ENCODE results near the gene SARNP.
"Not testable (repeated sequence)": the region's sequence is repeated elsewhere in the genome, so short reads cannot be mapped to it uniquely, and the experiment has no call there.

Gene SARNP, protein sequence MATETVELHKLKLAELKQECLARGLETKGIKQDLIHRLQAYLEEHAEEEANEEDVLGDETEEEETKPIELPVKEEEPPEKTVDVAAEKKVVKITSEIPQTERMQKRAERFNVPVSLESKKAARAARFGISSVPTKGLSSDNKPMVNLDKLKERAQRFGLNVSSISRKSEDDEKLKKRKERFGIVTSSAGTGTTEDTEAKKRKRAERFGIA

DNA sequence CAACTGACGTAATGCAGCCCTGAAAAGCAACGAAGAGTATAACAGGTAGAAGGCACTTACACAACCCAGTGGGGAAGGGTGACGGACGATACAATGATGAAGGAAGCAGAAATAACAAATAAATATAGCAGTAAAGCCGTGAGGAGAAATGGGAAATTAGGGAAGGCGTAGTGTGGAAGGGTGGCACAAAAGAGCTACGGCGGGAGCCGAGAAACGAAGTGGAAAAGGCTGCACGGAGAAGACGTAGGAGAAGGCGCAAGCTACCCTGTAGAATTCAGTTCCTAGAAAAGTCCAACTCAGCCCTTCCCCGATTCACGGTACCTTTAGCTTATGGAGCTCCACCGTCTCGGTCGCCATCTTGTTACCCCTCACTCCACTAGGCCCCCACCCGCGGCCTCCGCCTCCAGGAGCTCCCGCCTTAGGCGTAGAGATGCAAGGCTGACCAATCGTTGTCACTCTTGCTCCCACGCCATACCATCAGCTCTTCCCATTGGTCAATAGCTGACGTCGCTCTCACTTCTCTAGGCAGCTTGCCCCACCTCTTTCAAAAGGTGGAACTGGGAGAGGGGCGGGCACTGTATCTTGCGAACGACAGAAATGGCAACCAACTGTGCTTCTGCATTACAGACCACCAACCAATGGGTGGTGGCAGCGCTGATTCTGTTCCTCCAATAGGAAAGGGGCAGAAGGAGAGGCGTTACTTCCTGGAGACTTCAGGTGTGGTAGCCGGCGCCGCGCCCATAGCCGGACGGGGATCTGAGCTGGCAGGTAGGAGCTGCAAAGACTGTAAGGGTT is at the start of gene SARNP, which contains the start of gene ORMDL2:
TSS of gene SARNP (minus strand) at position 380 of the 795 bp plus-strand sequence. CDS start at position 357, 23 bp downstream.
TSS of gene ORMDL2 (plus strand) at position 697 of the 795 bp plus-strand sequence. CDS start 959 bp downstream, outside the sequence.
- Histone ChIP-seq H3K79me2 (ENCODE audit: insufficient read depth, low read depth) (peaks cover 73% of the 10 kb centered on the region), H3K27ac (peak within 1 kb of the TSS; percentile 55)

DNA sequence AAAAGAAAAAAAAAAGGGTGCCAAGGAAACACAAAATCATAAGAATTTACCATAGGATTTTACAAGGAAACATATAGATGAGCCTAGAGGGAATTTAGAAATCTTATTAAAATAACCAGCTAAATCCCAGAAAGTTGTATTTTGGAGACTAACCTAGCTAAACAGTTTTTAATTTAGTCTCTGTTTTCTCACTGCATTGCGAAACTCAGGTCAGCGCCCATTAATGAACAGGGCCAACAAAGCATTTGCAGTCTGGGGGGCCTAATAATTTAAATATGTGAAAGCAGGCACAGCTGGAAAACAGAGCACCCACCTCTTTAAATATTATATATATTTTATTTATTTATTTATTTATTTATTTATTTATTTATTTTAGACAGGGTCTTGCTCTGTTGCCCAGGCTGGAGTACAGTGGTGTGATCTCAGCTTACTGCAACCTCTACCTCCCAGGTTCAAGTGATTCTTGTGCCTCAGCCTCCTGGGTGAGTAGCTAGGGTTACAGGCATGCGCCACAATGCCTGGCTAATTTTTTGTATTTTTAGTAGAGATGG is 49.0 kb upstream of the SARNP start:
- not testable (repeated sequence) for H3K27me3 ChIP-seq (ENCODE audit: insufficient read depth, low read depth); H3K36me3 ChIP-seq (ENCODE audit: insufficient read depth); H3K79me2 ChIP-seq (ENCODE audit: insufficient read depth, low read depth); H3K4me2 ChIP-seq; H4K20me1 ChIP-seq (ENCODE audit: insufficient read depth); H3K9ac ChIP-seq; H3K4me1 ChIP-seq (ENCODE audit: low read depth, poor library complexity, severe bottlenecking); H3K4me3 ChIP-seq (IDR thresholded peaks at IDR 0.05; ENCODE audit: insufficient read depth, low read depth, low read length); H3K27ac ChIP-seq; H2AFZ ChIP-seq (ENCODE audit: low read depth)

More for the DNA sequence above, at the start of gene SARNP, which contains the start of gene ORMDL2:
- H3K36me3 ChIP-seq (ENCODE audit: insufficient read depth) = peaks cover 35% of the 10 kb centered on the region; the same call in 1 of the 2 replicates
- TF ChIP-seq, protein P1, sequence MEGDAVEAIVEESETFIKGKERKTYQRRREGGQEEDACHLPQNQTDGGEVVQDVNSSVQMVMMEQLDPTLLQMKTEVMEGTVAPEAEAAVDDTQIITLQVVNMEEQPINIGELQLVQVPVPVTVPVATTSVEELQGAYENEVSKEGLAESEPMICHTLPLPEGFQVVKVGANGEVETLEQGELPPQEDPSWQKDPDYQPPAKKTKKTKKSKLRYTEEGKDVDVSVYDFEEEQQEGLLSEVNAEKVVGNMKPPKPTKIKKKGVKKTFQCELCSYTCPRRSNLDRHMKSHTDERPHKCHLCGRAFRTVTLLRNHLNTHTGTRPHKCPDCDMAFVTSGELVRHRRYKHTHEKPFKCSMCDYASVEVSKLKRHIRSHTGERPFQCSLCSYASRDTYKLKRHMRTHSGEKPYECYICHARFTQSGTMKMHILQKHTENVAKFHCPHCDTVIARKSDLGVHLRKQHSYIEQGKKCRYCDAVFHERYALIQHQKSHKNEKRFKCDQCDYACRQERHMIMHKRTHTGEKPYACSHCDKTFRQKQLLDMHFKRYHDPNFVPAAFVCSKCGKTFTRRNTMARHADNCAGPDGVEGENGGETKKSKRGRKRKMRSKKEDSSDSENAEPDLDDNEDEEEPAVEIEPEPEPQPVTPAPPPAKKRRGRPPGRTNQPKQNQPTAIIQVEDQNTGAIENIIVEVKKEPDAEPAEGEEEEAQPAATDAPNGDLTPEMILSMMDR (conservative IDR thresholded peaks at IDR 0.05; ENCODE audit: low read depth, low read length) = no peak
- peak within 1 kb of the TSS; percentile 83 for H3K4me3 ChIP-seq (IDR thresholded peaks at IDR 0.05; ENCODE audit: insufficient read depth, low read depth, low read length)
- H3K4me1 ChIP-seq (ENCODE audit: low read depth, poor library complexity, severe bottlenecking) = peaks cover 36% of the 10 kb centered on the region
- H3K4me2 ChIP-seq = peak within 1 kb of the TSS; percentile 93
- H2AFZ ChIP-seq (ENCODE audit: low read depth) = peak within 1 kb of the TSS; percentile 73
- 0 out of 2 replicates have a peak, but pooled peaks cover 10% of the 10 kb centered on the region for H4K20me1 ChIP-seq (ENCODE audit: insufficient read depth)
- peak within 1 kb of the TSS; percentile 76 for H3K9ac ChIP-seq
- no peaks in the 10 kb centered on the region for H3K27me3 ChIP-seq (ENCODE audit: insufficient read depth, low read depth)

DNA sequence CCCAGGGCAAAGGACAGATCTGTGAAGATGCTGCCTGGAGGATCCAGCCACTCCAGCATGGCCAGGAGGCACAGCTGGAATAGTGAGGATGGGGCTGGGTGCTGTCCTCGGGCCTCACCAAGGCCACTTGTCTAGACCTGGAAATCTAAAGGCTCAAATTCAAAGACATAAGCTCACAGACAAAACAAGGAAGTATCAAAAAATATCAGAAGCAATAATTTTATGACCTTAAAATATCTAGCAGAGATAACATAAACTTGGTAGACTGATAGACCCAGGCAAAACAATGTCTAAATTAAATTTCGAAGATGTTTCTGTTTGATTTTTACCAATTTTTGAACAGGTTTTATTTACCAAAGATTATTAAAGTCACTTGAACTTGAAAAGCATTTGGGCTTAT is 47.8 kb upstream of the SARNP start:
- H3K27me3 ChIP-seq (ENCODE audit: insufficient read depth, low read depth) = no peaks in the 10 kb centered on the region
- H2AFZ ChIP-seq (ENCODE audit: low read depth) = no peak overlapping the region
- H4K20me1 ChIP-seq (ENCODE audit: insufficient read depth) = no peaks in the 10 kb centered on the region
- no peaks in the 10 kb centered on the region for H3K79me2 ChIP-seq (ENCODE audit: insufficient read depth, low read depth)
- no peak overlapping the region for H3K4me2 ChIP-seq
- no peaks in the 10 kb centered on the region for H3K36me3 ChIP-seq (ENCODE audit: insufficient read depth)
- H3K4me1 ChIP-seq (ENCODE audit: low read depth, poor library complexity, severe bottlenecking) = no peaks in the 10 kb centered on the region
- TF ChIP-seq, protein P1 (conservative IDR thresholded peaks at IDR 0.05; ENCODE audit: low read depth, low read length) = no peak
- H3K27ac ChIP-seq = no peak overlapping the region
- H3K9ac ChIP-seq = no peak overlapping the region
- H3K4me3 ChIP-seq (IDR thresholded peaks at IDR 0.05; ENCODE audit: insufficient read depth, low read depth, low read length) = no peak overlapping the region

DNA sequence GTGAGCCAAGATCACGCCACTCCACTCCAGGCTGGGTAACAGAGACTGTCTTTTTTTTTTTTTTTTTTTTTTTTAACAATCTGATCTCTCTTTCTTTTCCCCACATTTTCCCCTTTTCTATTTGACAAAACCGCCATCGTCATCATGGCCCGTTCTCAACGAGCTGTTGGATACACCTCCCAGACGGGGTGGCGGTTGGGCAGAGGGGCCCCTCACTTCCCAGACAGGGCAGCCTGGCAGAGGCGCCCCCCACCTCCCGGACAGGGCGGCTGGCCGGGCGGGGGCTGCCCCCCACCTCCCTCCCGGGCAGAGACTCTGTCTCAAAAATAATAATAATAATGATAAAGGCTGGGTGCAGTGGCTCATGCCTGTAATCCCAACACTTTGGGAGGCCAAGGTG is 45.4 kb upstream of the SARNP start:
- not testable (repeated sequence) for H3K4me2 ChIP-seq; H3K27me3 ChIP-seq (ENCODE audit: insufficient read depth, low read depth); H3K4me1 ChIP-seq (ENCODE audit: low read depth, poor library complexity, severe bottlenecking); H4K20me1 ChIP-seq (ENCODE audit: insufficient read depth); H3K27ac ChIP-seq; H3K9ac ChIP-seq; H3K79me2 ChIP-seq (ENCODE audit: insufficient read depth, low read depth); H3K36me3 ChIP-seq (ENCODE audit: insufficient read depth); H2AFZ ChIP-seq (ENCODE audit: low read depth); H3K4me3 ChIP-seq (IDR thresholded peaks at IDR 0.05; ENCODE audit: insufficient read depth, low read depth, low read length)

DNA sequence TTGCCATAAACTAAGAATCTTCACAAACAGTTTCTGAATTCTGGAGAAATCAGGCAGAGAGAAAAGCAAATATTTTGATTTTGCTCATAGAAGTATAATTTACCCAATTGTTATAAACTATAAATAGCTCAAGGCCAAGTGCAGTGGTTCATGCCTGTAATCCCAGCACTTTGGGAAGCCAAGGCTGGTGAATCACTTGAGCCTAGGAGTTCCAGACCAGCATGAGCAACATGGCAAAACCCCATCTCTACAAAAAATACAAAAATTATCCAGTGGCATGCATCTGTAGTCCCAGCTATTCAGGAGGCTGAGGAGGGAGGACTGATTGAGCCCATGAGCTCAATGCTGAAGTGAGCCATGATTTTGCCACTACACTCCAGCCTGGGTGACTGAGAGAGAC is 44.8 kb upstream of the SARNP start:
- TF ChIP-seq, protein P1 (conservative IDR thresholded peaks at IDR 0.05; ENCODE audit: low read depth, low read length) = no peak
- H3K79me2 ChIP-seq (ENCODE audit: insufficient read depth, low read depth) = no peaks in the 10 kb centered on the region
- no peak overlapping the region for H3K4me2 ChIP-seq
- H3K9ac ChIP-seq = no peak overlapping the region
- H3K36me3 ChIP-seq (ENCODE audit: insufficient read depth) = no peaks in the 10 kb centered on the region
- H3K4me1 ChIP-seq (ENCODE audit: low read depth, poor library complexity, severe bottlenecking) = no peaks in the 10 kb centered on the region
- H3K27me3 ChIP-seq (ENCODE audit: insufficient read depth, low read depth) = no peaks in the 10 kb centered on the region
- no peak overlapping the region for H2AFZ ChIP-seq (ENCODE audit: low read depth)
- H4K20me1 ChIP-seq (ENCODE audit: insufficient read depth) = no peaks in the 10 kb centered on the region
- H3K4me3 ChIP-seq (IDR thresholded peaks at IDR 0.05; ENCODE audit: insufficient read depth, low read depth, low read length) = no peak overlapping the region
- H3K27ac ChIP-seq = no peak overlapping the region

Data from KMS-11 (cell line).